ENCODE measurements around the gene IDI1.
"Not testable (repeated sequence)": the region's sequence is repeated elsewhere in the genome, so short reads cannot be mapped to it uniquely, and the experiment has no call there.

Gene IDI1

GRCh38 chr10:1054684-1055083 is 5.8 kb upstream of the IDI1 start:
- peak overlapping the region; percentile 50 for H3K4me3 Mint-ChIP-seq
- no peaks in the 10 kb centered on the region for H3K27me3 Mint-ChIP-seq
- no peak for ATAC-seq (ENCODE audit: low read depth)
- H3K9me3 Mint-ChIP-seq = no peaks in the 10 kb centered on the region
- no peak for DNase-seq (ENCODE audit: low spot score in 2 of 2)
- H3K27ac Mint-ChIP-seq = no peak overlapping the region
- H3K4me1 Mint-ChIP-seq = peaks cover 38% of the 10 kb centered on the region
- H3K36me3 Mint-ChIP-seq = peaks cover 10% of the 10 kb centered on the region

GRCh38 chr10:1050554-1050953 is 1.6 kb upstream of the IDI1 start:
- Mint-ChIP-seq H3K36me3 (peaks cover 10% of the 10 kb centered on the region), H3K27me3 (no peaks in the 10 kb centered on the region), H3K4me3 (peak overlapping the region; percentile 43), H3K9me3 (peaks cover 1% of the 10 kb centered on the region), H3K4me1 (peaks cover 32% of the 10 kb centered on the region), H3K27ac (peak overlapping the region; percentile 98)
- ATAC-seq (ENCODE audit: low read depth) = no peak
- DNase-seq (ENCODE audit: low spot score in 2 of 2) = peak in 1 of 2 donors; percentile 37

GRCh38 chr10:1050145-1050544 is 1.2 kb upstream of the IDI1 start:
- ATAC-seq (ENCODE audit: low read depth) (no peak), DNase-seq (ENCODE audit: low spot score in 2 of 2) (no peak)
- peak overlapping the region; percentile 98 for H3K27ac Mint-ChIP-seq
- H3K4me3 Mint-ChIP-seq = peak overlapping the region; percentile 95
- H3K4me1 Mint-ChIP-seq = peaks cover 36% of the 10 kb centered on the region
- peaks cover 10% of the 10 kb centered on the region for H3K36me3 Mint-ChIP-seq
- H3K27me3 Mint-ChIP-seq = no peaks in the 10 kb centered on the region
- H3K9me3 Mint-ChIP-seq = peaks cover 1% of the 10 kb centered on the region

- Mint-ChIP-seq H3K4me1 (peaks cover 38% of the 10 kb centered on the region), H3K4me3 (peak overlapping the region; percentile 95), H3K36me3 (peaks cover 10% of the 10 kb centered on the region), H3K27me3 (no peaks in the 10 kb centered on the region), H3K27ac (peak overlapping the region; percentile 98), H3K9me3 (peaks cover 1% of the 10 kb centered on the region)
- ATAC-seq (ENCODE audit: low read depth) (no peak), DNase-seq (ENCODE audit: low spot score in 2 of 2) (no peak)
These were observed 573 bp upstream of the IDI1 start for GRCh38 chr10:1049425-1049958.

GRCh38 chr10:1048349-1048731 is 579 bp downstream of the IDI1 start:
- peak in 1 of 2 donors; percentile 70 for DNase-seq (ENCODE audit: low spot score in 2 of 2)
- peaks cover 1% of the 10 kb centered on the region for H3K9me3 Mint-ChIP-seq
- H3K27me3 Mint-ChIP-seq = no peaks in the 10 kb centered on the region
- H3K4me1 Mint-ChIP-seq = peaks cover 39% of the 10 kb centered on the region
- peak overlapping the region; percentile 95 for H3K4me3 Mint-ChIP-seq
- H3K27ac Mint-ChIP-seq = peak overlapping the region; percentile 98
- peak; percentile 34 for ATAC-seq (ENCODE audit: low read depth)
- H3K36me3 Mint-ChIP-seq = peaks cover 10% of the 10 kb centered on the region

GRCh38 chr10:1047937-1048336 is 982 bp downstream of the IDI1 start:
- Mint-ChIP-seq H3K9me3 (peaks cover 1% of the 10 kb centered on the region), H3K4me3 (peak overlapping the region; percentile 95), H3K27ac (peak overlapping the region; percentile 98), H3K4me1 (peaks cover 38% of the 10 kb centered on the region), H3K27me3 (no peaks in the 10 kb centered on the region), H3K36me3 (peaks cover 7% of the 10 kb centered on the region)
- ATAC-seq (ENCODE audit: low read depth) = no peak
- no peak for DNase-seq (ENCODE audit: low spot score in 2 of 2)

GRCh38 chr10:1045415-1045814 is 3.5 kb downstream of the IDI1 start:
- peaks cover 31% of the 10 kb centered on the region for H3K4me1 Mint-ChIP-seq
- H3K36me3 Mint-ChIP-seq = peaks cover 6% of the 10 kb centered on the region
- H3K27me3 Mint-ChIP-seq = no peaks in the 10 kb centered on the region
- H3K27ac Mint-ChIP-seq = peak overlapping the region; percentile 97
- peak overlapping the region; percentile 41 for H3K4me3 Mint-ChIP-seq
- H3K9me3 Mint-ChIP-seq = peaks cover 1% of the 10 kb centered on the region
- DNase-seq (ENCODE audit: low spot score in 2 of 2) (no peak), ATAC-seq (ENCODE audit: low read depth) (no peak)

- Mint-ChIP-seq H3K9me3 (peaks cover 1% of the 10 kb centered on the region), H3K27me3 (no peaks in the 10 kb centered on the region), H3K36me3 (peaks cover 6% of the 10 kb centered on the region), H3K27ac (peak overlapping the region; percentile 97), H3K4me1 (peaks cover 31% of the 10 kb centered on the region), H3K4me3 (peak overlapping the region; percentile 18)
- DNase-seq (ENCODE audit: low spot score in 2 of 2) = no peak
- ATAC-seq (ENCODE audit: low read depth) = no peak
These were observed 4.0 kb downstream of the IDI1 start for GRCh38 chr10:1044964-1045363.

GRCh38 chr10:1044146-1044545 is 4.8 kb downstream of the IDI1 start:
- Mint-ChIP-seq H3K4me1 (peaks cover 31% of the 10 kb centered on the region), H3K36me3 (peaks cover 6% of the 10 kb centered on the region), H3K27me3 (no peaks in the 10 kb centered on the region), H3K9me3 (peaks cover 1% of the 10 kb centered on the region), H3K4me3 (peak overlapping the region; percentile 90), H3K27ac (peak overlapping the region; percentile 97)
- no peak for ATAC-seq (ENCODE audit: low read depth)
- no peak for DNase-seq (ENCODE audit: low spot score in 2 of 2)

GRCh38 chr10:1043532-1043995 is 5.4 kb downstream of the IDI1 start:
- Mint-ChIP-seq H3K27me3 (no peaks in the 10 kb centered on the region), H3K4me3 (peak overlapping the region; percentile 90), H3K36me3 (peaks cover 6% of the 10 kb centered on the region), H3K4me1 (peaks cover 31% of the 10 kb centered on the region), H3K9me3 (peaks cover 1% of the 10 kb centered on the region), H3K27ac (peak overlapping the region; percentile 97)
- DNase-seq (ENCODE audit: low spot score in 2 of 2) = peak; percentile 22 to 49
- peak; percentile 66 for ATAC-seq (ENCODE audit: low read depth)

- peaks cover 27% of the 10 kb centered on the region for H3K4me1 Mint-ChIP-seq
- H3K9me3 Mint-ChIP-seq = no peaks in the 10 kb centered on the region
- no peaks in the 10 kb centered on the region for H3K27me3 Mint-ChIP-seq
These were observed 7.4 kb downstream of the IDI1 start for GRCh38 chr10:1041514-1041913.

GRCh38 chr10:1040133-1040532 is 8.8 kb downstream of the IDI1 start:
- Mint-ChIP-seq H3K27ac (no peak overlapping the region), H3K27me3 (no peaks in the 10 kb centered on the region), H3K36me3 (peaks cover 8% of the 10 kb centered on the region), H3K4me1 (peaks cover 24% of the 10 kb centered on the region), H3K9me3 (no peaks in the 10 kb centered on the region), H3K4me3 (no peak overlapping the region)
- no peak for ATAC-seq (ENCODE audit: low read depth)
- DNase-seq (ENCODE audit: low spot score in 2 of 2) = no peak

More at GRCh38 chr10:1041514-1041913, 7.4 kb downstream of the IDI1 start:
- ATAC-seq (ENCODE audit: low read depth) (no peak), DNase-seq (ENCODE audit: low spot score in 2 of 2) (no peak)
- Mint-ChIP-seq H3K36me3 (peaks cover 8% of the 10 kb centered on the region), H3K27ac (no peak overlapping the region), H3K4me3 (no peak overlapping the region)

GRCh38 chr10:1038769-1039168 is 10.2 kb downstream of the IDI1 start:
- not testable (repeated sequence) for ATAC-seq (ENCODE audit: low read depth); H3K9me3 Mint-ChIP-seq; H3K27ac Mint-ChIP-seq; H3K27me3 Mint-ChIP-seq; H3K4me3 Mint-ChIP-seq; DNase-seq (ENCODE audit: low spot score in 2 of 2); H3K36me3 Mint-ChIP-seq
- H3K4me1 Mint-ChIP-seq = peaks cover 14% of the 10 kb centered on the region

- no peak overlapping the region for H3K4me3 Mint-ChIP-seq
- no peaks in the 10 kb centered on the region for H3K27me3 Mint-ChIP-seq
- ATAC-seq (ENCODE audit: low read depth) = no peak
- H3K9me3 Mint-ChIP-seq = no peaks in the 10 kb centered on the region
- DNase-seq (ENCODE audit: low spot score in 2 of 2) = no peak
- peaks cover 8% of the 10 kb centered on the region for H3K4me1 Mint-ChIP-seq
- peaks cover 5% of the 10 kb centered on the region for H3K36me3 Mint-ChIP-seq
- no peak overlapping the region for H3K27ac Mint-ChIP-seq
These were observed 11.8 kb downstream of the IDI1 start for GRCh38 chr10:1037098-1037497.

GRCh38 chr10:1036341-1036791 is 12.6 kb downstream of the IDI1 start:
- ATAC-seq (ENCODE audit: low read depth) = peak; percentile 88
- Mint-ChIP-seq H3K27ac (peak overlapping the region; percentile 88), H3K9me3 (no peaks in the 10 kb centered on the region), H3K36me3 (peaks cover 5% of the 10 kb centered on the region), H3K4me3 (peak overlapping the region; percentile 11), H3K27me3 (no peaks in the 10 kb centered on the region), H3K4me1 (peaks cover 8% of the 10 kb centered on the region)
- peak in 1 of 2 donors; percentile 21 for DNase-seq (ENCODE audit: low spot score in 2 of 2)

All from memory B cell (primary cell).